ENCODE results near the gene ATF4. TPM values are rescaled to one million over a fixed set of nuclear protein-coding genes. Genes with fewer than 3 reads are reported as not detected.

Gene ATF4
- total RNA-seq, 1 experiment from 2014 or later, result 372 TPM

DNA sequence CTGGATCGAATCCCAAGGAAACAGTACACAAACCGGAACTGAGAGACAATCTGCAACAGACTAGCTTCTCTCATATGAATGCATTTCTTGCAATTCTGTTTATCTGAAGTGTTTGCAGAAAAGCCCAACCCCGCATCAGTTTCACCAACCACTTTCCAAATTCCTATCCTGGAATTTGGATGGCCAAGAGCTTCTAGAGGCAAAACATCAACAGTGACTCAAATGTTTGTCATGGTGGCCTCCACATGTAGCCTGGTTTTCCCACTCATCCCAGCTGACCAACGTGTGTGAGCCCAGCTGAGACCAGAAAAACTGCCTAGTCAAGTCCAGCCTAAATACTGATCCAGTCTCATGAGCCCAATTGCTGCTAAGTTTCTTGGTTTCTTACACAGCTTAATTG is 26.6 kb upstream of the ATF4 start:
- H3K27me3 Mint-ChIP-seq (ENCODE audit: unreplicated experiment), result no peaks in the 10 kb centered on the region
- DNase-seq, result no peak
- TF ChIP-seq, protein P1, sequence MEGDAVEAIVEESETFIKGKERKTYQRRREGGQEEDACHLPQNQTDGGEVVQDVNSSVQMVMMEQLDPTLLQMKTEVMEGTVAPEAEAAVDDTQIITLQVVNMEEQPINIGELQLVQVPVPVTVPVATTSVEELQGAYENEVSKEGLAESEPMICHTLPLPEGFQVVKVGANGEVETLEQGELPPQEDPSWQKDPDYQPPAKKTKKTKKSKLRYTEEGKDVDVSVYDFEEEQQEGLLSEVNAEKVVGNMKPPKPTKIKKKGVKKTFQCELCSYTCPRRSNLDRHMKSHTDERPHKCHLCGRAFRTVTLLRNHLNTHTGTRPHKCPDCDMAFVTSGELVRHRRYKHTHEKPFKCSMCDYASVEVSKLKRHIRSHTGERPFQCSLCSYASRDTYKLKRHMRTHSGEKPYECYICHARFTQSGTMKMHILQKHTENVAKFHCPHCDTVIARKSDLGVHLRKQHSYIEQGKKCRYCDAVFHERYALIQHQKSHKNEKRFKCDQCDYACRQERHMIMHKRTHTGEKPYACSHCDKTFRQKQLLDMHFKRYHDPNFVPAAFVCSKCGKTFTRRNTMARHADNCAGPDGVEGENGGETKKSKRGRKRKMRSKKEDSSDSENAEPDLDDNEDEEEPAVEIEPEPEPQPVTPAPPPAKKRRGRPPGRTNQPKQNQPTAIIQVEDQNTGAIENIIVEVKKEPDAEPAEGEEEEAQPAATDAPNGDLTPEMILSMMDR (IDR thresholded peaks at IDR 0.05; ENCODE audit: unreplicated experiment), result no peak
- H3K36me3 Mint-ChIP-seq (ENCODE audit: insufficient read depth, unreplicated experiment), result peaks cover 5% of the 10 kb centered on the region
- CTCF ChIA-PET, result interaction anchor here (0.6 to 0.8 kb wide), 2 partner anchors 8 to 98 kb away, joined by 3 read pairs; partner anchors contain the start of gene MIEF1
- H3K4me3 Mint-ChIP-seq (ENCODE audit: low read depth, unreplicated experiment), result no peak overlapping the region
- H3K9me3 Mint-ChIP-seq (ENCODE audit: low read depth, unreplicated experiment), result no peaks in the 10 kb centered on the region
- BruUV-seq (replicated peaks), result no TSS peak
- no peak overlapping the region for H3K27ac Mint-ChIP-seq (ENCODE audit: unreplicated experiment)
- peaks cover 22% of the 10 kb centered on the region for H3K4me1 Mint-ChIP-seq (ENCODE audit: low read depth, unreplicated experiment)
- intact Hi-C loops (cut with micrococcal nuclease; ENCODE audit: unreplicated experiment), result no loop called here

DNA sequence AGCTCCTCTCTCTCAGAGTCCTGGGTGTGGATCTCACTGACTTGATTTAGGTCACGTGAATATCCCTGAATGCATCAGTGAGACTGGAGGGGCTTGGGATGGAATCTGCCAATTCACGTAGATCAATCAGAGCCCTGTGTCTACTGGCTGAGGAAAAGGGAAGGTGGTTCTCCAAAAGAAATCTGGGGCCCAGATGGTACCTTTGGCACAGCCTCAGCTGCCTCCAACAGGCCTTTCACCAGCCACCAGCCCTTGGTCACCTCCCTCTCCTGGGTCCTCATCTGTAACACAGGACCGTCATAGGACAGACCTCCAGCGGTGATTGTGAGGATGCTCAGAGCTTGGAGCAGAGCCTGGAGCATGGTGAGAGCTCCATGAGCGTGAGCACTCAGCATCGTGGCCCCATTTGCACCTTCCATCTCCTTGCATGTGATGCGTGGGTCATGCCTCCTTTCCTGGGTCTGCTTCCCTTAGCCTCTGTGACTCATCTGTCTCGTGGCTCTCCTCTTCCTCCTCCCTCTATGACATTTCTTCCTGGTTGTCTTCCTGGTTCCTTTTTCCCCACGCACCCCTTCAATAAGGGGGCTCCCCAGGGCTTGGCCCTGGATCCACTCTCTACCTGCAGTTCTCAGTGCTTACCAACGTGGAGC is 25.8 kb upstream of the ATF4 start:
- Mint-ChIP-seq H3K9me3 (ENCODE audit: low read depth, unreplicated experiment) (no peaks in the 10 kb centered on the region), H3K4me1 (ENCODE audit: low read depth, unreplicated experiment) (peaks cover 30% of the 10 kb centered on the region), H3K4me3 (ENCODE audit: low read depth, unreplicated experiment) (no peak overlapping the region), H3K36me3 (ENCODE audit: insufficient read depth, unreplicated experiment) (peaks cover 5% of the 10 kb centered on the region), H3K27ac (ENCODE audit: unreplicated experiment) (no peak overlapping the region), H3K27me3 (ENCODE audit: unreplicated experiment) (no peaks in the 10 kb centered on the region)
- TF ChIP-seq, protein P1 (IDR thresholded peaks at IDR 0.05; ENCODE audit: unreplicated experiment), result no peak
- CTCF ChIA-PET, result interaction anchor here (0.8 kb wide), 1 partner anchor 7 kb away, joined by 3 read pairs; the partner anchor contains the start of gene MIEF1
- BruUV-seq (replicated peaks), result no TSS peak
- DNase-seq, result no peak
- intact Hi-C loops (cut with micrococcal nuclease; ENCODE audit: unreplicated experiment), result no loop called here

DNA sequence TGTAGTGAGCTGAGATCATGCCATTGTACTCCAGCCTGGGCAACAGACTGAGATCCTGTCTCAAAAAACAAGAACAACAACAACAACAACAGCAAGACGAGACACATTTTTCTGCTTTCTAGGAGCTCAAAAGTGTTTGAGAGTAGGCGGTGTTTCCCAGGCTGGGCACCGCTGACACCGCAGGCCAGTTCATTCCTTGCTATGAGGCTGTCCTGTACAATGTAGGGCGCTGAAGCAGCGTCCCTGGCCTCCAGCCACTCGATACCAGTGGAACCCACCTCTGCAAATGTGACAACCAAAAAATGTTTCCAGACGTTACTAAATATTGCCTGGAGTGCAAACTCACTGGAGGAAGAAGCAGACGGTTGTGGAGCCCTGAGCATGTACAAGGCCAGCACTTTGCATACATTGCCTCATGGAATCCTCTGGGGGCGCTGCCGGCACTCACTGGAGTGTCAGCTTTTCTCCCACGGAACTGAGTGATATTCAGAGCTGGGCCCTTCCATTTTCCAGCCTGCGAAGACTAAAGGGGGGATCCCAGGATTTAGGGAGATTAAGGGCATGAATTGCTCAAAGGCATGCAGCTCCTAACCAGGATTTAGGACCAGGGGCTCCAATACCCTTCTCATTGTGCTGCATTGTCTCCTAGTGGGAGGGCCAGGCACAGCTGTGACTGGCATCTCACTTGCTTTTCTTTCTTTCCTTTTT is 24.1 kb upstream of the ATF4 start:
- Mint-ChIP-seq H3K36me3 (ENCODE audit: insufficient read depth, unreplicated experiment) (peaks cover 2% of the 10 kb centered on the region), H3K9me3 (ENCODE audit: low read depth, unreplicated experiment) (no peaks in the 10 kb centered on the region), H3K4me3 (ENCODE audit: low read depth, unreplicated experiment) (no peak overlapping the region), H3K27me3 (ENCODE audit: unreplicated experiment) (no peaks in the 10 kb centered on the region), H3K4me1 (ENCODE audit: low read depth, unreplicated experiment) (peaks cover 39% of the 10 kb centered on the region), H3K27ac (ENCODE audit: unreplicated experiment) (no peak overlapping the region)
- intact Hi-C loops (cut with micrococcal nuclease; ENCODE audit: unreplicated experiment), result no loop called here
- TF ChIP-seq, protein P1 (IDR thresholded peaks at IDR 0.05; ENCODE audit: unreplicated experiment), result peak; percentile 58
- CTCF ChIA-PET, result interaction anchor here (0.8 to 2.2 kb wide), 6 partner anchors 14 to 97 kb away, joined by 3 to 16 read pairs (median 4); partner anchors contain the start of gene TAB1
- no TSS peak for BruUV-seq (replicated peaks)
- peak; percentile 64 for DNase-seq

DNA sequence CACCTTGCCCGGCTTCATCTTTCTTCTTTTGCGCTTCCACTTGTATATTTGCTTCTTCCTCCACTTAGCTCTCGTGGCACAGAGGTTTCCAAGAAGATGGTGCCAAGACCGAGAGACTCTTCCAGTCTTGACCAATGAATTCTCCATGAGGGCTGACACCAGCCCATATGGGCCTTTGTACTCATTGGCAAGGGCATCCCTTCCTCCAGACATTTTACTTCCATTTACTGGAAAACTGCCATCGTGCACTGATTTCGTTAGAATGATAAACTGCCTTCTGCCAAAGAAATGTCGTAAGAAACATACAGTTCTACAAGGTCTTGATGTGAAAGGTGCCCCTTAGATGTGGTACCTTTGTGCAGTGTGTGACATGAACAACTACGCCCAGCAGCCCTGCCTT is 22.9 kb upstream of the ATF4 start:
- BruUV-seq (replicated peaks), result no TSS peak
- CTCF ChIA-PET, result interaction anchor here (1.8 to 2.2 kb wide), 2 partner anchors 17 to 32 kb away, joined by 9 to 16 read pairs; no protein-coding TSS in a partner anchor
- intact Hi-C loops (cut with micrococcal nuclease; ENCODE audit: unreplicated experiment), result no loop called here
- no peaks in the 10 kb centered on the region for H3K27me3 Mint-ChIP-seq (ENCODE audit: unreplicated experiment)
- peaks cover 46% of the 10 kb centered on the region for H3K4me1 Mint-ChIP-seq (ENCODE audit: low read depth, unreplicated experiment)
- H3K9me3 Mint-ChIP-seq (ENCODE audit: low read depth, unreplicated experiment), result no peaks in the 10 kb centered on the region
- DNase-seq, result no peak
- TF ChIP-seq, protein P1 (IDR thresholded peaks at IDR 0.05; ENCODE audit: unreplicated experiment), result no peak
- H3K27ac Mint-ChIP-seq (ENCODE audit: unreplicated experiment), result no peak overlapping the region
- H3K4me3 Mint-ChIP-seq (ENCODE audit: low read depth, unreplicated experiment), result no peak overlapping the region
- peaks cover 13% of the 10 kb centered on the region for H3K36me3 Mint-ChIP-seq (ENCODE audit: insufficient read depth, unreplicated experiment)

All from Calu3 (cell line).